ENCODE data around the gene SFMBT2.

The SFMBT2 gene

GRCh38 chr10:7425691-7426090, 14.9 kb upstream of the SFMBT2 start:
- DNase-seq (ENCODE audit: low read depth, low spot score): no peak

GRCh38 chr10:7424919-7425318, 14.1 kb upstream of the SFMBT2 start:
- no peak for DNase-seq (ENCODE audit: low read depth, low spot score)

GRCh38 chr10:7424315-7424714, 13.5 kb upstream of the SFMBT2 start:
- no peak for DNase-seq (ENCODE audit: low read depth, low spot score)

- DNase-seq (ENCODE audit: low read depth, low spot score): no peak
Observed at GRCh38 chr10:7423521-7423920, 12.7 kb upstream of the SFMBT2 start.

GRCh38 chr10:7421526-7421925, 10.7 kb upstream of the SFMBT2 start:
- DNase-seq (ENCODE audit: low read depth, low spot score): no peak

- no peak for DNase-seq (ENCODE audit: low read depth, low spot score)
Observed at GRCh38 chr10:7419998-7420397, 9.2 kb upstream of the SFMBT2 start.

GRCh38 chr10:7417807-7418206, 7.0 kb upstream of the SFMBT2 start:
- no peak for DNase-seq (ENCODE audit: low read depth, low spot score)

- peak; percentile 61 for DNase-seq (ENCODE audit: low read depth, low spot score)
Observed at GRCh38 chr10:7417103-7417623, 6.3 kb upstream of the SFMBT2 start.

- DNase-seq (ENCODE audit: low read depth, low spot score): no peak
Observed at GRCh38 chr10:7414766-7415165, 3.9 kb upstream of the SFMBT2 start.

- no peak for DNase-seq (ENCODE audit: low read depth, low spot score)
Observed at GRCh38 chr10:7412928-7413282, 2.1 kb upstream of the SFMBT2 start.

- DNase-seq (ENCODE audit: low read depth, low spot score): peak; percentile 39
Observed at GRCh38 chr10:7412237-7412927, 1.5 kb upstream of the SFMBT2 start.

GRCh38 chr10:7411671-7412128, 866 bp upstream of the SFMBT2 start:
- no peak for DNase-seq (ENCODE audit: low read depth, low spot score)

GRCh38 chr10:7410301-7410861, 453 bp downstream of the SFMBT2 start:
- DNase-seq (ENCODE audit: low read depth, low spot score): peak; percentile 50

GRCh38 chr10:7409732-7410168, 1.1 kb downstream of the SFMBT2 start:
- peak; percentile 33 for DNase-seq (ENCODE audit: low read depth, low spot score)

GRCh38 chr10:7409045-7409731, 1.6 kb downstream of the SFMBT2 start:
- peak; percentile 50 for DNase-seq (ENCODE audit: low read depth, low spot score)

- DNase-seq (ENCODE audit: low read depth, low spot score): peak; percentile 85
Observed at GRCh38 chr10:7408291-7409044, 2.4 kb downstream of the SFMBT2 start.

- DNase-seq (ENCODE audit: low read depth, low spot score): peak; percentile 75
Observed at GRCh38 chr10:7407368-7408290, 3.2 kb downstream of the SFMBT2 start.

GRCh38 chr10:7406712-7407333, 4.0 kb downstream of the SFMBT2 start:
- no peak for DNase-seq (ENCODE audit: low read depth, low spot score)

GRCh38 chr10:7405637-7406036, 5.2 kb downstream of the SFMBT2 start:
- DNase-seq (ENCODE audit: low read depth, low spot score): no peak

- no peak for DNase-seq (ENCODE audit: low read depth, low spot score)
Observed at GRCh38 chr10:7403620-7404019, 7.2 kb downstream of the SFMBT2 start.
